IPS DF 6.9 (cell line): ENCODE measurements around the gene PI4K2B.
"Not testable (repeated sequence)": the region's sequence is repeated elsewhere in the genome, so short reads cannot be mapped to it uniquely, and the experiment has no call there.

ENCODE experiments used
- DNase-seq: peaks from one replicate; pipeline ENCODE4 v3.0.0-alpha.2; 2013; ENCODE audit warnings: low read depth, low spot score
- H3K27ac ChIP-seq: one replicate; pipeline ENCODE4 v1.5.1; 2013; ENCODE audit warnings: low read length, control low read depth
- H3K27me3 ChIP-seq: 2 replicates; pipeline ENCODE4 v1.6.1; 2013; ENCODE audit warnings: mild to moderate bottlenecking, low read length; ENCODE audit not compliant: control insufficient read depth, insufficient read depth
- H3K36me3 ChIP-seq: 2 replicates; pipeline ENCODE4 v1.6.1; 2013; ENCODE audit warnings: low read length; ENCODE audit not compliant: control insufficient read depth, insufficient read depth
- H3K4me1 ChIP-seq: 2 replicates; pipeline ENCODE4 v1.6.1; 2013; ENCODE audit warnings: low read length; ENCODE audit not compliant: control insufficient read depth, insufficient read depth
- H3K4me3 ChIP-seq: 2 replicates; pipeline ENCODE4 v1.5.1; 2013; ENCODE audit warnings: mild to moderate bottlenecking, low read length
- H3K9me3 ChIP-seq: 2 replicates; pipeline ENCODE4 v1.6.1; 2013; ENCODE audit warnings: low read length, inconsistent platforms; ENCODE audit not compliant: control insufficient read depth, insufficient read depth
- WGBS: extraction: QIAGEN DNeasy Blood & Tissue Kit; methylation state at CpG from one replicate; pipeline ENCODE4 v1.1.7; 2013; ENCODE audit warnings: mixed read lengths, missing lambda C conversion rate; ENCODE audit not compliant: insufficient read length, insufficient coverage; 5-methylcytosine and 5-hydroxymethylcytosine counted together

Gene PI4K2B

GRCh38 chr4:25320336-25320735, 86.5 kb downstream of the PI4K2B start:
- Histone ChIP-seq H3K9me3 (no peaks in the 10 kb centered on the region), H3K4me1 (no peaks in the 10 kb centered on the region), H3K4me3 (no peak overlapping the region), H3K27me3 (no peaks in the 10 kb centered on the region), H3K27ac (no peak overlapping the region), H3K36me3 (no peaks in the 10 kb centered on the region)
- DNase-seq: no peak
- WGBS: no CpG with 5 or more reads among the region's 2 CpGs

GRCh38 chr4:25320773-25321172, 86.9 kb downstream of the PI4K2B start:
- whole genome bisulfite sequencing: no CpG with 5 or more reads among the region's 1 CpG
- Histone ChIP-seq H3K4me3 (no peak overlapping the region), H3K27ac (no peak overlapping the region), H3K27me3 (no peaks in the 10 kb centered on the region), H3K4me1 (no peaks in the 10 kb centered on the region), H3K9me3 (no peaks in the 10 kb centered on the region), H3K36me3 (no peaks in the 10 kb centered on the region)
- DNase-seq: no peak

GRCh38 chr4:25321703-25322102, 87.9 kb downstream of the PI4K2B start:
- Histone ChIP-seq H3K4me3 (no peak overlapping the region), H3K27ac (no peak overlapping the region), H3K27me3 (no peaks in the 10 kb centered on the region), H3K9me3 (no peaks in the 10 kb centered on the region), H3K36me3 (no peaks in the 10 kb centered on the region), H3K4me1 (no peaks in the 10 kb centered on the region)
- DNase-seq: no peak
- no CpG with 5 or more reads among the region's 3 CpGs for WGBS

- not testable (repeated sequence) for H3K27ac ChIP-seq, H3K9me3 ChIP-seq, H3K4me1 ChIP-seq, H3K4me3 ChIP-seq, H3K27me3 ChIP-seq, H3K36me3 ChIP-seq, DNase-seq
- WGBS: no CpG with 5 or more reads among the region's 3 CpGs
Measured at GRCh38 chr4:25328463-25328862, 94.6 kb downstream of the PI4K2B start.
